Spinal cord (tissue), 10 donors: ENCODE data around the gene NKD2. TPM values are rescaled to one million over a fixed set of nuclear protein-coding genes. Genes with fewer than 3 reads are reported as not detected.
A peak's percentile ranks its signal among the peaks of the same experiment; 100 is the strongest.

Experiments used
- DNase-seq, 6 donors: peaks; one replicate each; pipeline versions ENCODE4 v3.0.0 to v3.0.0-alpha.2; 2013 to 2015; ENCODE audit warnings: low spot score in 6 of 6, low read depth in 4 of 6
- H3K27ac ChIP-seq: one replicate; pipeline ENCODE4 v1.5.1; 2013; ENCODE audit warnings: low read depth, low read length, control low read depth
- H3K27me3 ChIP-seq: one replicate; pipeline ENCODE4 v1.6.1; 2013; ENCODE audit warnings: low read length; ENCODE audit not compliant: control insufficient read depth, insufficient read depth
- H3K36me3 ChIP-seq: one replicate; pipeline ENCODE4 v1.6.1; 2013; ENCODE audit warnings: low read length; ENCODE audit not compliant: control insufficient read depth, insufficient read depth
- H3K4me1 ChIP-seq: one replicate; pipeline ENCODE4 v1.6.1; 2013; ENCODE audit warnings: low read length; ENCODE audit not compliant: control insufficient read depth, insufficient read depth
- H3K4me3 ChIP-seq: one replicate; pipeline ENCODE4 v1.5.1; 2013; ENCODE audit warnings: low read depth, low read length, control low read depth
- H3K9me3 ChIP-seq: one replicate; pipeline ENCODE4 v1.6.1; 2013; ENCODE audit warnings: low read length; ENCODE audit not compliant: control insufficient read depth, insufficient read depth
- WGBS: methylation state at CpG from one replicate; pipeline ENCODE4 v1.1.5; 2013; ENCODE audit warnings: missing lambda C conversion rate; ENCODE audit not compliant: insufficient coverage; 5-methylcytosine and 5-hydroxymethylcytosine counted together
- long read RNA-seq, 4 donors: transcript quantifications; one replicate each; lab custom pipeline, GENCODE V29; 2026
- polyA plus RNA-seq, 2 donors: library from polyadenylated mRNA; unstranded; fragments of 120-200 nt; gene quantifications; one replicate each; pipeline ENCODE4 v1.2.1, GENCODE V29; 2013; ENCODE audit not compliant: insufficient read length in 2 of 2
- total RNA-seq, 2 donors: library from RNA; depleted of rRNA in 1 of 2; stranded (reverse); fragments of 120-200 nt in 1 of 2; fragments of >200 nt in 1 of 2; gene quantifications; one replicate each; pipeline versions ENCODE4 v1.2.3 to v1.2.4, GENCODE V29; 2013 to 2014
- donor health status: healthy.

NKD2 gene
- 10 to 100 TPM in 1 of 2 donors, 1 to 10 TPM in 1; 5.1 to 11.2 TPM for total RNA-seq
- 10 to 100 TPM; 19.7 to 25.2 TPM for polyA plus RNA-seq
- long read RNA-seq, donor 1, partial matches to known transcripts: 0 of 3 reads
- long read RNA-seq, donor 1, other reads (novel, unspliced or antisense): 0 of 3 reads
- long read RNA-seq, donor 2: 0 reads
- long read RNA-seq, donor 3, partial matches to known transcripts: 0 of 2 reads
- long read RNA-seq, donor 3, other reads (novel, unspliced or antisense): 0 of 2 reads
- long read RNA-seq, donor 4, partial matches to known transcripts: 0 of 2 reads
- long read RNA-seq, donor 4, other reads (novel, unspliced or antisense): 0 of 2 reads

GRCh38 chr5:1008451-1009358 lies at the start of gene NKD2:
Gene NKD2, plus strand, starts transcription at chr5:1008802. Its CDS starts 256 bp downstream, at chr5:1009058.
- Histone ChIP-seq H3K27me3 (peaks cover 41% of the 10 kb centered on the region), H3K4me3 (peak within 1 kb of the TSS; percentile 45), H3K36me3 (peaks cover 22% of the 10 kb centered on the region), H3K27ac (no peak within 1 kb of the TSS), H3K4me1 (peaks cover 67% of the 10 kb centered on the region), H3K9me3 (no peaks in the 10 kb centered on the region)
- under 1% methylated on average over 101 of the region's 108 CpGs for WGBS
- peak in 2 of 6 donors; percentile 70 to 71 for DNase-seq

GRCh38 chr5:959581-960531 lies 48.7 kb upstream of the NKD2 start:
- 93% methylated on average over 39 of the region's 47 CpGs for WGBS
- no peak overlapping the region for H3K4me3 ChIP-seq
- no peak overlapping the region for H3K27ac ChIP-seq
- DNase-seq: no peak
- H3K4me1 ChIP-seq: peaks cover 56% of the 10 kb centered on the region
- H3K36me3 ChIP-seq: no peaks in the 10 kb centered on the region
- H3K9me3 ChIP-seq: no peaks in the 10 kb centered on the region
- peaks cover 2% of the 10 kb centered on the region for H3K27me3 ChIP-seq

GRCh38 chr5:960551-960950 lies 48.1 kb upstream of the NKD2 start:
- peaks cover 56% of the 10 kb centered on the region for H3K4me1 ChIP-seq
- no peak overlapping the region for H3K4me3 ChIP-seq
- peaks cover 2% of the 10 kb centered on the region for H3K27me3 ChIP-seq
- no peak for DNase-seq
- WGBS: 84% methylated on average over 7 of the region's 7 CpGs
- no peaks in the 10 kb centered on the region for H3K9me3 ChIP-seq
- no peaks in the 10 kb centered on the region for H3K36me3 ChIP-seq
- no peak overlapping the region for H3K27ac ChIP-seq

- H3K36me3 ChIP-seq: no peaks in the 10 kb centered on the region
- WGBS: 83% methylated on average over 27 of the region's 27 CpGs
- peaks cover 2% of the 10 kb centered on the region for H3K27me3 ChIP-seq
- no peak for DNase-seq
- H3K4me3 ChIP-seq: no peak overlapping the region
- no peaks in the 10 kb centered on the region for H3K9me3 ChIP-seq
- peaks cover 53% of the 10 kb centered on the region for H3K4me1 ChIP-seq
- no peak overlapping the region for H3K27ac ChIP-seq
These were observed 47.4 kb upstream of the NKD2 start for GRCh38 chr5:961002-961710.

- no peak overlapping the region for H3K4me3 ChIP-seq
- WGBS: 91% methylated on average over 24 of the region's 24 CpGs
- H3K36me3 ChIP-seq: no peaks in the 10 kb centered on the region
- DNase-seq: no peak
- no peaks in the 10 kb centered on the region for H3K9me3 ChIP-seq
- H3K4me1 ChIP-seq: peaks cover 46% of the 10 kb centered on the region
- no peak overlapping the region for H3K27ac ChIP-seq
- peaks cover 2% of the 10 kb centered on the region for H3K27me3 ChIP-seq
These were observed 46.8 kb upstream of the NKD2 start for GRCh38 chr5:961711-962240.

GRCh38 chr5:962386-962785 lies 46.2 kb upstream of the NKD2 start:
- Histone ChIP-seq H3K9me3 (no peaks in the 10 kb centered on the region), H3K36me3 (no peaks in the 10 kb centered on the region), H3K4me3 (no peak overlapping the region), H3K27ac (no peak overlapping the region), H3K27me3 (no peaks in the 10 kb centered on the region), H3K4me1 (peaks cover 40% of the 10 kb centered on the region)
- DNase-seq: no peak
- WGBS: 86% methylated on average over 15 of the region's 15 CpGs

GRCh38 chr5:962801-963200 lies 45.8 kb upstream of the NKD2 start:
- no peaks in the 10 kb centered on the region for H3K27me3 ChIP-seq

GRCh38 chr5:963310-963672 lies 45.3 kb upstream of the NKD2 start:
- Histone ChIP-seq H3K4me3 (no peak overlapping the region), H3K27me3 (no peaks in the 10 kb centered on the region), H3K9me3 (no peaks in the 10 kb centered on the region), H3K4me1 (peaks cover 31% of the 10 kb centered on the region), H3K27ac (peak overlapping the region; percentile 64), H3K36me3 (no peaks in the 10 kb centered on the region)
- no peak for DNase-seq
- 89% methylated on average over 8 of the region's 10 CpGs for WGBS

More at GRCh38 chr5:962801-963200, 45.8 kb upstream of the NKD2 start:
- peaks cover 36% of the 10 kb centered on the region for H3K4me1 ChIP-seq
- no peaks in the 10 kb centered on the region for H3K9me3 ChIP-seq
- DNase-seq: no peak
- H3K36me3 ChIP-seq: no peaks in the 10 kb centered on the region
- no peak overlapping the region for H3K4me3 ChIP-seq
- H3K27ac ChIP-seq: no peak overlapping the region
- WGBS: 95% methylated on average over 12 of the region's 12 CpGs
